NCI-H345 treated with DMSO at 0.1 percent for 48 hours (cell line): ENCODE data around the gene GPER1.
"Not testable (repeated sequence)": the region's sequence is repeated elsewhere in the genome, so short reads cannot be mapped to it uniquely, and the experiment has no call there.

Experiments
- DNase-seq: peaks from one replicate; lab custom pipeline; 2025; ENCODE audit not compliant: unreplicated experiment; lab: John Stamatoyannopoulos, UW

Gene GPER1

GRCh38 chr7:1140476-1141104 is 52.7 kb downstream of the GPER1 start:
- no peak for DNase-seq

GRCh38 chr7:1141651-1142050 is 53.7 kb downstream of the GPER1 start:
- DNase-seq, result no peak

GRCh38 chr7:1142051-1142635 is 54.2 kb downstream of the GPER1 start:
- DNase-seq, result no peak

GRCh38 chr7:1143031-1143430 is 55.1 kb downstream of the GPER1 start:
- DNase-seq, result not testable (repeated sequence)
